ENCODE measurements around the gene COL15A1.
A peak's percentile ranks its signal among the peaks of the same experiment; 100 is the strongest.
"Not testable (repeated sequence)": the region's sequence is repeated elsewhere in the genome, so short reads cannot be mapped to it uniquely, and the experiment has no call there.

Gene COL15A1

DNA sequence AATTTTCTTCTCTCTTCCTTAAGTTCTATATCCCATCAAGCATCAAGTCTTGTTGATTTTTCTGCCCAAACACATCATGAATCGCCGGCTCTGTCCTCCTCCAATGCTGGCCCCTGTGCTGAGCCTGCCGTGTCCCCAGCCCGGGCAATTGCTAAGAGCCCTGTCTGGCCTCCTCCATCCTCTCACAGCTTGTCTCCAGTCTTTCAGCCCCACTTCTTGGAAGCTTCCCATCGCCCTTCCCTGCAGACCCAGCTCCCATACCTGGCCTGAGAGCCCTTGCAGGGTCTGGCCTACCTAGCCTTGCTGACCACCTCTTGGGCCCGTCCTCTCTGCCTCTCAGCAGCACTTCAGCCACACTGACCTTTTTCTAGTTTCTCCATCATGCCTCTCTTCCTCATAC lies 61.9 kb downstream of the COL15A1 start:
- TF ChIP-seq POLR2A (IDR thresholded peaks at IDR 0.05; ENCODE audit: extremely low read depth, insufficient read length), result no peak
- no peak for TF ChIP-seq MYC (IDR thresholded peaks at IDR 0.05; ENCODE audit: low read depth, low read length)
- TF ChIP-seq, protein P1, sequence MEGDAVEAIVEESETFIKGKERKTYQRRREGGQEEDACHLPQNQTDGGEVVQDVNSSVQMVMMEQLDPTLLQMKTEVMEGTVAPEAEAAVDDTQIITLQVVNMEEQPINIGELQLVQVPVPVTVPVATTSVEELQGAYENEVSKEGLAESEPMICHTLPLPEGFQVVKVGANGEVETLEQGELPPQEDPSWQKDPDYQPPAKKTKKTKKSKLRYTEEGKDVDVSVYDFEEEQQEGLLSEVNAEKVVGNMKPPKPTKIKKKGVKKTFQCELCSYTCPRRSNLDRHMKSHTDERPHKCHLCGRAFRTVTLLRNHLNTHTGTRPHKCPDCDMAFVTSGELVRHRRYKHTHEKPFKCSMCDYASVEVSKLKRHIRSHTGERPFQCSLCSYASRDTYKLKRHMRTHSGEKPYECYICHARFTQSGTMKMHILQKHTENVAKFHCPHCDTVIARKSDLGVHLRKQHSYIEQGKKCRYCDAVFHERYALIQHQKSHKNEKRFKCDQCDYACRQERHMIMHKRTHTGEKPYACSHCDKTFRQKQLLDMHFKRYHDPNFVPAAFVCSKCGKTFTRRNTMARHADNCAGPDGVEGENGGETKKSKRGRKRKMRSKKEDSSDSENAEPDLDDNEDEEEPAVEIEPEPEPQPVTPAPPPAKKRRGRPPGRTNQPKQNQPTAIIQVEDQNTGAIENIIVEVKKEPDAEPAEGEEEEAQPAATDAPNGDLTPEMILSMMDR (IDR thresholded peaks at IDR 0.05; ENCODE audit: low read depth, low read length), result no peak
- TF ChIP-seq, protein P2, sequence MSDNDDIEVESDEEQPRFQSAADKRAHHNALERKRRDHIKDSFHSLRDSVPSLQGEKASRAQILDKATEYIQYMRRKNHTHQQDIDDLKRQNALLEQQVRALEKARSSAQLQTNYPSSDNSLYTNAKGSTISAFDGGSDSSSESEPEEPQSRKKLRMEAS (IDR thresholded peaks at IDR 0.05; ENCODE audit: low read depth, low read length), result no peak
- no peak overlapping the region for H3K4me3 ChIP-seq (ENCODE audit: low read depth, low read length)
- DNase-seq (ENCODE audit: low read depth), result no peak

DNA sequence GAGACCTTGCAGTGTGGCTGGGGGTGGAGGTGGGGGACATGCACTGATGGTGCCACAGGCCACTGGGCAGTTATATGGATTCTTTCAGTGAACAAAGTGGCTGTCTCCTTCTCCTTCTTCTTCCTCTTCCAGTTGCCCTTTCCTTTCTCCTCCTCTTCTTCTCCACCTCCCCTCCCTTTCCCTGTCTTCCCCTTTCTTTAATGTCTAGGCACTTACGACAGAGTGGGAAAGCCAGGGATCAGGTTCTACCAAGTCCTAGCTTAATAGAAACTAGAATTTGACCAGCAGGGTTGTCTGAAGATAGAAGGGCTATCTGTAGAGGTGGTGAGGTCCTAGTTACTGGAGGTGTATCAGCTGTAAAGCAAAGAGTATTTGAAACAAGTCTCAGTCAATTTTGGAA lies 62.8 kb downstream of the COL15A1 start:
- H3K4me3 ChIP-seq (ENCODE audit: low read depth, low read length), result no peak overlapping the region
- TF ChIP-seq POLR2A (IDR thresholded peaks at IDR 0.05; ENCODE audit: extremely low read depth, insufficient read length) (no peak), MYC (IDR thresholded peaks at IDR 0.05; ENCODE audit: low read depth, low read length) (no peak)
- TF ChIP-seq, protein P2 (IDR thresholded peaks at IDR 0.05; ENCODE audit: low read depth, low read length), result no peak
- TF ChIP-seq, protein P1 (IDR thresholded peaks at IDR 0.05; ENCODE audit: low read depth, low read length), result no peak
- no peak for DNase-seq (ENCODE audit: low read depth)

DNA sequence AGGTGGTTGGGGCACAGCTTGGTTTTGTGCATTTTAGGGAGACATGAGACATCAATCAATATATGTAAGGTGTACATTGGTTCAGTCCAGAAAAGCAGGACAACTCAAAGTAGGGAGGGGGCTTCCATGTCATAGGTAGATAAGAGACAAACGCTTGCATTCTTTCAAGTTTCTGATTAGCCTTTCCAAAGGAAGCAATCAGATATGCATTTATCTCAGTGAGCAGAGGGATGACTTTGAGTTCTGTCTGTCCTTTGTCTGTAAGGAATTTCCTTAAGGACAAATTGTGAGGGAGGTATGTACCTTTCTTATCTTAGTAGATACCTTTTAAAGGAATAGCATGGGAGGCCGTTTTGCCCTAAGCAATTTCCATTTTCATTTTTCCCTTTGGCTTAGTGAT lies 63.3 kb downstream of the COL15A1 start:
- DNase-seq (ENCODE audit: low read depth), result no peak
- no peak overlapping the region for H3K4me3 ChIP-seq (ENCODE audit: low read depth, low read length)

DNA sequence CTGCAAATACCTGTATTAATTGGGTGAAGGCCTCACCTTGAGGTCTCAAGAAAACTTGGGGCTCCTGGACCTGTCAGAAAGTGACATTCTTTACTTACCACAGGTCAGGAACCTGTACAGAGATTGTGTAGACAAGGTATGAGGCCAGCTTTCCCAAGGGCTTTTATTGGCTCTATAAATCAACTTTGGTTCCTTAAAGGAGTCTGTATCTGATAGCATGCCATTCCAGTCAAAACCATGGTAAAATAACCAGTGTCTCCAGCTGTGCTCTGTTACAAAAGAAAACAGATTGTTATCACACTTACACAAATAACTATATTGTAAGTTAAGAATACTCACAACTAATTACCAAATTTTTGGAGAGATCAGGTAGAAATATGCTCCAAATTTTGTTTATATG lies 64.5 kb downstream of the COL15A1 start:
- no peak for TF ChIP-seq POLR2A (IDR thresholded peaks at IDR 0.05; ENCODE audit: extremely low read depth, insufficient read length)
- TF ChIP-seq, protein P1 (IDR thresholded peaks at IDR 0.05; ENCODE audit: low read depth, low read length), result no peak
- TF ChIP-seq, protein P2 (IDR thresholded peaks at IDR 0.05; ENCODE audit: low read depth, low read length), result no peak
- TF ChIP-seq MYC (IDR thresholded peaks at IDR 0.05; ENCODE audit: low read depth, low read length), result no peak
- no peak overlapping the region for H3K4me3 ChIP-seq (ENCODE audit: low read depth, low read length)
- DNase-seq (ENCODE audit: low read depth), result no peak

More for the DNA sequence above, 63.3 kb downstream of the COL15A1 start:
- TF ChIP-seq, protein P2 (IDR thresholded peaks at IDR 0.05; ENCODE audit: low read depth, low read length), result no peak
- TF ChIP-seq, protein P1 (IDR thresholded peaks at IDR 0.05; ENCODE audit: low read depth, low read length), result no peak

DNA sequence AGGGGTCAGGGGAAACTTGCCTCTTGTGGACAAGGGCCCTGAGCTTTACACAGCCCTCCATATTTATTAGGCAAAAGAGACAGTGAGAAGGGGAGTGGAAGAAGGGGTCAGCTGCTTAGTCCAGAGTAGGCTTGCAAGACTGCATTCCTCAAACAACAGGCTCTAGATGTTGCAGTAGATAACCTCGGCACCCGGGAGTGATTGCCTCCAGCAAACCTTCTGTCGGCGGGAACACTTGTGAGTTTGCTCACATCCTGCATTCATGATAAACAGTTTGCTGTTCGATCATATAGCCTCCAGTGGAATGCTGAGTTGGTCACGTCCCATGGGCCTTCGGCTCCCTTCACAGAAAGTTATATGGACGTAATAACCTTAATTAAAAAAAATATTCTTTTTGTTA lies 66.7 kb downstream of the COL15A1 start:
- not testable (repeated sequence) for H3K4me3 ChIP-seq (ENCODE audit: low read depth, low read length)

DNA sequence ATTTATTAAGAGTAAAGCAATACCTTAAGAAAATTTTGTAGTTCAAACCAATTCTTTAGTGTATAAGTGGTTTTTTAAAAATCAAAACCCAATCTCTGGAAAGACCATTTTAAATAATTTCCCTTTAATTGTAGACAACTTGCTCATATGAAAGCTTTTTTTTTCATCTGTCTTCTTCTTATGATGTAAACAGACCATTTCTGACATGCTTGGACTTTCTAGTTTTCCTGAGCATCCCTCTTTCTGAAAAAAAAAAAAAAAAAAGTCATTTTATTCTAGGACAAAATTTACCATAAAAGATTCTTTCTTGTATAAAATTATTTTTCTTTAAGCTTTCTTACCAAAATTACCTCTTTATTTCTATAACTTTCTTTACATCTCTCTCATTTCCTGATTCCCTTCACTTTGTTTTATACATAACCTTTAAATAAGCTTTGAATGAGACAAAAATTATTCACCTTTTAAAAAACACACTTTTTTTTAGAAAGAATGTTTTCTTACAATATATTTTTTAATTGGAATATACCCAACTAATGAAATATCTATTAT lies 67.5 kb downstream of the COL15A1 start:
- DNase-seq (ENCODE audit: low read depth), result peak; percentile 41
- no peak overlapping the region for H3K4me3 ChIP-seq (ENCODE audit: low read depth, low read length)
- TF ChIP-seq, protein P2 (IDR thresholded peaks at IDR 0.05; ENCODE audit: low read depth, low read length), result no peak
- TF ChIP-seq POLR2A (IDR thresholded peaks at IDR 0.05; ENCODE audit: extremely low read depth, insufficient read length), result no peak
- TF ChIP-seq, protein P1 (IDR thresholded peaks at IDR 0.05; ENCODE audit: low read depth, low read length), result no peak
- no peak for TF ChIP-seq MYC (IDR thresholded peaks at IDR 0.05; ENCODE audit: low read depth, low read length)

More for the DNA sequence above, 66.7 kb downstream of the COL15A1 start:
- not testable (repeated sequence) for DNase-seq (ENCODE audit: low read depth)
